K562 (cell line): ENCODE results near the gene MDP1. TPM values are rescaled to one million over a fixed set of nuclear protein-coding genes. Genes with fewer than 3 reads are reported as not detected.

Experiments used
- ATAC-seq: fragments of 200-7000 bp; cut with Tn5 transposase; 3 replicates; pipeline ENCODE4 v1.9.1; 2020; ENCODE audit warnings: moderate library complexity
- BruUV-seq: library from RNA; stranded (reverse); fragments of 400-500 nt; replicated peaks from 2 replicates; lab custom pipeline; 2021; lab: Mats Ljungman, UMichigan
- CTCF ChIA-PET: fragments of 300-600 bp; formaldehyde crosslinking; extraction: SDS; loops from one replicate; lab custom pipeline; 2021; ENCODE audit warnings: low intra/inter-chr PET ratio; lab: Yijun Ruan, JAX
- POLR2A ChIA-PET: fragments of 300-600, 350-650 bp; sonication (Branson Sonifier 250); formaldehyde crosslinking; extraction: SDS; loops from one replicate; lab custom pipeline; 2021; ENCODE audit warnings: antibody characterized with exemption, inconsistent platforms; lab: Yijun Ruan, JAX
- DNase-seq, 4 experiments: peaks; one replicate each; pipeline versions ENCODE4 v3.0.0 to v3.0.0-alpha.2; 2011 to 2018; ENCODE audit warnings: low spot score in 3 of 4, mixed read lengths in 3 of 4; ENCODE audit errors: extremely low read depth in 1 of 4
- FAIRE-seq: peaks from 2 replicates; lab custom pipeline; 2011; peaks lifted over from hg19 to GRCh38; lab: Jason Lieb, UNC
- H2AFZ ChIP-seq: 2 replicates; pipeline ENCODE4 v1.6.0; 2011; ENCODE audit warnings: low read depth, low read length, control low read depth, inconsistent platforms
- H3K27ac ChIP-seq: fragments of 200-600 bp; 3 replicates; pipeline ENCODE4 v1.8.0; 2011; ENCODE audit warnings: low read depth, mild to moderate bottlenecking, control low read depth, inconsistent platforms, low read length, moderate library complexity, mixed read lengths; ENCODE audit errors: extremely low read depth
- H3K27me3 ChIP-seq, 2 experiments: fragments of 300-600 bp in 1 of 2; 2 replicates in 1 of 2; 3 replicates in 1 of 2; pipeline versions ENCODE4 v1.6.0 to v1.8.0; 2011; ENCODE audit warnings: inconsistent platforms in 2 of 2, low read length in 2 of 2, mild to moderate bottlenecking in 1 of 2, mixed read lengths in 1 of 2, moderate library complexity in 1 of 2; ENCODE audit not compliant: control insufficient read depth in 2 of 2, insufficient read depth in 2 of 2
- H3K36me3 ChIP-seq: fragments of 300-600 bp; 3 replicates; pipeline ENCODE4 v1.8.0; 2011; ENCODE audit warnings: mild to moderate bottlenecking, low read length, inconsistent platforms; ENCODE audit not compliant: control insufficient read depth, insufficient read depth
- H3K4me1 ChIP-seq, 2 experiments: fragments of 200-600 bp in 1 of 2; replicated peaks in 1 of 2; 2 replicates in 1 of 2; 3 replicates in 1 of 2; pipeline versions ENCODE4 v1.5.1 to v1.8.0; 2011; ENCODE audit warnings: inconsistent platforms in 2 of 2, low read length in 2 of 2, mild to moderate bottlenecking in 1 of 2, mixed read lengths in 1 of 2, moderate library complexity in 1 of 2; ENCODE audit not compliant: control insufficient read depth in 2 of 2, insufficient read depth in 2 of 2
- H3K4me2 ChIP-seq: 2 replicates; pipeline ENCODE4 v1.6.1; 2011; ENCODE audit warnings: low read length, control low read depth, inconsistent platforms, mixed read lengths; ENCODE audit not compliant: insufficient read depth
- H3K4me3 ChIP-seq: fragments of 200-600 bp; sonication (generic), shearing (Covaris generic); 2 replicates; pipeline ENCODE4 v1.5.1; 2016; ENCODE audit warnings: control low read depth, inconsistent platforms
- H3K79me2 ChIP-seq: fragments of 200-600 bp; 3 replicates; pipeline ENCODE4 v1.8.0; 2011; ENCODE audit warnings: low read length, inconsistent platforms; ENCODE audit not compliant: control insufficient read depth, insufficient read depth
- H3K9ac ChIP-seq, 2 experiments: 2 replicates each; pipeline versions ENCODE4 v1.6.0 to v1.6.1; 2011; ENCODE audit warnings: low read depth in 2 of 2, low read length in 2 of 2, control low read depth in 1 of 2, inconsistent platforms in 1 of 2, mild to moderate bottlenecking in 1 of 2, mixed read lengths in 1 of 2; ENCODE audit not compliant: insufficient read depth in 1 of 2
- H3K9me1 ChIP-seq: one replicate; pipeline ENCODE4 v1.6.0; 2011; ENCODE audit warnings: inconsistent platforms, mild to moderate bottlenecking, low read length, moderate library complexity; ENCODE audit not compliant: control insufficient read depth, insufficient read depth
- H3K9me3 ChIP-seq: replicated peaks from 2 replicates; pipeline ENCODE4 v1.5.1; 2011; ENCODE audit warnings: low read depth, low read length, inconsistent platforms; ENCODE audit not compliant: control insufficient read depth, insufficient read depth
- H4K20me1 ChIP-seq: replicated peaks from 2 replicates; pipeline ENCODE4 v1.6.1; 2011; ENCODE audit warnings: low read length, inconsistent platforms, mixed read lengths; ENCODE audit not compliant: control insufficient read depth, insufficient read depth
- WGBS: fragments of 100-300 bp; shearing (Covaris generic); methylation state at CpG from one replicate; pipeline ENCODE4 v1.1.6; 2016; ENCODE audit warnings: low coverage, mixed read lengths; ENCODE audit not compliant: insufficient coverage; ENCODE audit errors: missing lambda C conversion rate; 5-methylcytosine and 5-hydroxymethylcytosine counted together
- in situ Hi-C: fragments of 300-500 bp; cut with MboI; formaldehyde crosslinking; loops from 4 replicates; pipeline ENCODE4 v1.15.0; 2018; ENCODE audit warnings: inconsistent platforms, mixed read lengths
- intact Hi-C: fragments of 100-400 bp; cut with micrococcal nuclease; formaldehyde crosslinking; loops from 2 replicates; pipeline ENCODE4 v1.14.2; 2022
- polyA plus RNA-seq, 8 experiments: library from polyadenylated mRNA; depleted of rRNA in 4 of 8; stranded (reverse) in 5 of 8; unstranded in 3 of 8; fragments of >200 nt; fragmentation: Nextera tagmentation in 2 of 8; fragmentation: Illumina TruSeq in 1 of 8; extraction: Ambion mirVana in 2 of 8; extraction: Trizol in 1 of 8; gene quantifications; 2 replicates each; pipeline versions ENCODE4 v1.2.1 to v1.2.3, GENCODE V29; 2011 to 2014; ENCODE audit warnings: inconsistent platforms in 1 of 8, missing spikeins in 1 of 8
- total RNA-seq, 7 experiments: library from RNA; depleted of rRNA in 6 of 7; stranded (reverse); fragments of >200 nt in 6 of 7; fragmentation: Illumina TruSeq in 2 of 7; extraction: Trizol in 2 of 7; gene quantifications; 2 replicates each; pipeline versions ENCODE4 v1.2.1 to v1.2.3, GENCODE V29; 2011 to 2021; ENCODE audit warnings: low replicate concordance in 1 of 7
- TF ChIP-seq, protein P1 (sequence below): conservative IDR thresholded peaks from 2 replicates; pipeline ENCODE4 v1.6.1; 2011; ENCODE audit warnings: low read depth, mild to moderate bottlenecking, low read length; ENCODE audit not compliant: control insufficient read depth
- TF ChIP-seq, protein P2 (sequence below): sonication (generic); formaldehyde crosslinking; IDR thresholded peaks from 2 replicates; pipeline ENCODE4 v1.9.0; 2022; ENCODE audit warnings: mild to moderate bottlenecking, missing genetic modification reagents
- TF ChIP-seq, protein P3 (sequence below): sonication (generic); formaldehyde crosslinking; IDR thresholded peaks from 2 replicates; pipeline ENCODE4 v1.4.0; 2020; ENCODE audit warnings: mild to moderate bottlenecking, missing genetic modification reagents

The MDP1 gene
- total and polyA plus RNA-seq, 9 of the 15 experiments (the other 6 are each of a cell fraction or from before 2014, with no cell fraction given), result 2.7 to 29.6 (median 11.0) TPM

DNA sequence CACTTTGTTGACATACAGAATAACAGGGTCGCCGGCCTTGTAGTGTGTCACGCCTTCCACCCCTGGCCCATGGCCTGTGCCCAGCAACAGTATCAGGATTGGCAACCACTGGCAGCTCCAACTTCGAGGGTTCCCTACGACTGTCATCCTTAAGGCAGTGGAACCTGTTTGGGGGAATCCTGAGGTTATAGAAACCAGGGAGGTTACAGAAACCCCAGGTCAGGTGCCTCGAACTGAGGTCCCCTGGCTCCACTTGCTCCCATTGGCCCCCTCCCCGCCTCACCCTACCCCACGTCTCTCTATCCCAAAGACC lies 21.0 kb downstream of the MDP1 start:
- Histone ChIP-seq H3K36me3 (peaks cover 32% of the 10 kb centered on the region; the same call in 2 of the 3 replicates), H3K27ac (peak overlapping the region; percentile 97), H3K4me1 (peaks cover 6 to 13% of the 10 kb centered on the region in 2 experiments; a peak in 3 of 5 replicates), H3K9ac (peak overlapping the region; percentile 96 to 99), H2AFZ (peak overlapping the region; percentile 98), H3K4me2 (peak overlapping the region; percentile 86), H3K79me2 (peaks cover 51% of the 10 kb centered on the region), H3K9me1 (no peaks in the 10 kb centered on the region), H3K9me3 (no peaks in the 10 kb centered on the region), H4K20me1 (no peaks in the 10 kb centered on the region), H3K27me3 (no peaks in the 10 kb centered on the region), H3K4me3 (peak overlapping the region; percentile 67)
- intact Hi-C loops (no loop called here), in situ Hi-C loops (no loop called here)
- POLR2A ChIA-PET, result interaction anchor here (0.9 to 3.2 kb wide), 5 partner anchors 14 to 100 kb away, joined by 4 to 21 read pairs (median 9); partner anchors contain the start of genes CHMP4A, EMC9 and MDP1
- CTCF ChIA-PET, result no interaction called here
- no peak for ATAC-seq
- TF ChIP-seq, protein P1, sequence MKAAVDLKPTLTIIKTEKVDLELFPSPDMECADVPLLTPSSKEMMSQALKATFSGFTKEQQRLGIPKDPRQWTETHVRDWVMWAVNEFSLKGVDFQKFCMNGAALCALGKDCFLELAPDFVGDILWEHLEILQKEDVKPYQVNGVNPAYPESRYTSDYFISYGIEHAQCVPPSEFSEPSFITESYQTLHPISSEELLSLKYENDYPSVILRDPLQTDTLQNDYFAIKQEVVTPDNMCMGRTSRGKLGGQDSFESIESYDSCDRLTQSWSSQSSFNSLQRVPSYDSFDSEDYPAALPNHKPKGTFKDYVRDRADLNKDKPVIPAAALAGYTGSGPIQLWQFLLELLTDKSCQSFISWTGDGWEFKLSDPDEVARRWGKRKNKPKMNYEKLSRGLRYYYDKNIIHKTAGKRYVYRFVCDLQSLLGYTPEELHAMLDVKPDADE, result no peak
- TF ChIP-seq, protein P2, sequence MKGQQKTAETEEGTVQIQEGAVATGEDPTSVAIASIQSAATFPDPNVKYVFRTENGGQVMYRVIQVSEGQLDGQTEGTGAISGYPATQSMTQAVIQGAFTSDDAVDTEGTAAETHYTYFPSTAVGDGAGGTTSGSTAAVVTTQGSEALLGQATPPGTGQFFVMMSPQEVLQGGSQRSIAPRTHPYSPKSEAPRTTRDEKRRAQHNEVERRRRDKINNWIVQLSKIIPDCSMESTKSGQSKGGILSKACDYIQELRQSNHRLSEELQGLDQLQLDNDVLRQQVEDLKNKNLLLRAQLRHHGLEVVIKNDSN (CRISPR knock-in tag), result 0 out of 2 replicates have a peak, but pooled peaks have one; percentile 11
- TF ChIP-seq, protein P3, sequence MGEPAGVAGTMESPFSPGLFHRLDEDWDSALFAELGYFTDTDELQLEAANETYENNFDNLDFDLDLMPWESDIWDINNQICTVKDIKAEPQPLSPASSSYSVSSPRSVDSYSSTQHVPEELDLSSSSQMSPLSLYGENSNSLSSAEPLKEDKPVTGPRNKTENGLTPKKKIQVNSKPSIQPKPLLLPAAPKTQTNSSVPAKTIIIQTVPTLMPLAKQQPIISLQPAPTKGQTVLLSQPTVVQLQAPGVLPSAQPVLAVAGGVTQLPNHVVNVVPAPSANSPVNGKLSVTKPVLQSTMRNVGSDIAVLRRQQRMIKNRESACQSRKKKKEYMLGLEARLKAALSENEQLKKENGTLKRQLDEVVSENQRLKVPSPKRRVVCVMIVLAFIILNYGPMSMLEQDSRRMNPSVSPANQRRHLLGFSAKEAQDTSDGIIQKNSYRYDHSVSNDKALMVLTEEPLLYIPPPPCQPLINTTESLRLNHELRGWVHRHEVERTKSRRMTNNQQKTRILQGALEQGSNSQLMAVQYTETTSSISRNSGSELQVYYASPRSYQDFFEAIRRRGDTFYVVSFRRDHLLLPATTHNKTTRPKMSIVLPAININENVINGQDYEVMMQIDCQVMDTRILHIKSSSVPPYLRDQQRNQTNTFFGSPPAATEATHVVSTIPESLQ, result 0 out of 2 replicates have a peak, but pooled peaks have one; percentile 54
- 43% methylated on average over 6 of the region's 8 CpGs for WGBS
- DNase-seq, result no peak
- FAIRE-seq, result no peak
- no TSS peak for BruUV-seq
